ENCODE measurements around the gene HOTAIR. TPM values are rescaled to one million over a fixed set of nuclear protein-coding genes. Genes with fewer than 3 reads are reported as not detected.

Gene HOTAIR
- total RNA-seq, 4 donors from 2014 or later = 0.31 TPM; not detected in 3

DNA sequence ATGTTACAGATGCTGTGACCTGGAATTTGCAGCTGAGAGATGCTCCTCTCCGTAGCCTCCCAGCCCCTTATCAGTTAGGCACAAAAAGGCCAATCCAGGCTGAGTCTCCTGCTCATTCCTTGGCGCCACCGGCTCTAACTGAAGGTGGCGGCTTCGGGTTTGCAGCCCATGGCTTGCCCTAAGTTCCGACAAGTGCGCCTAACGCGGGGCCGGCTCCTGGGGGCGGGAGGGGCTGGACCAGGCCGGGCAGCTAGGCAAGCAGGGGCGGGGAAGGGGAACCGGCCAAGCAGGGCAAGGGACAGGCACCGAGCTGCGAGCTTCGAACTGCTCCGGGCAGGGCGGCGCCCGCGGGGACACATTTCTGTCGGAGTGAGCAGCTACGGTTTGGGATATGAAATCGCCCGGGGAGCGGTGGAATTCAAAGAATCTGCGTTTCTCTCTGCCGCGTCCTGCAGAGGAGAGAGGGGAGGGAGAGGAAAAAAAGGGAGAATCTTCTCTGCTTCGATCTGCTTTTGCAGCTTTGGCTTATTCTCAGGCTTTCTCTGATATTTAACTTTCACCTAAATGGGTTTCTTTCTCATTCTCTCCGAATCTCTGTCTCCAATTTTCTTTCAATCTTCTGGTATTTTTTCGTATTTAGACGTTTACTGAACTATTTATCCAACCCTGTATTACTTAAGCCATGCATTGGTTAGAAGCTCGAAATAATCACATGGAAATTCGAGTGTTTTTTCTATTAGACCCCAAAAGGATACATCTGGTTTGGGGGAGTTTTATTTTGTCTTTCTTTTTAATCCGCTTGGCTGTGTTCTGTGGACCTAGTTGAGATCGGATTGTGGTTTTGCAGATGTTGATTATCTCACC is 21.7 kb downstream of the HOTAIR start:
- TF ChIP-seq EP300 (IDR thresholded peaks at IDR 0.05) (no peak), POLR2AphosphoS5 (IDR thresholded peaks at IDR 0.05) (no peak), POLR2A (IDR thresholded peaks at IDR 0.05) (no peak)
- TF ChIP-seq, protein P1, sequence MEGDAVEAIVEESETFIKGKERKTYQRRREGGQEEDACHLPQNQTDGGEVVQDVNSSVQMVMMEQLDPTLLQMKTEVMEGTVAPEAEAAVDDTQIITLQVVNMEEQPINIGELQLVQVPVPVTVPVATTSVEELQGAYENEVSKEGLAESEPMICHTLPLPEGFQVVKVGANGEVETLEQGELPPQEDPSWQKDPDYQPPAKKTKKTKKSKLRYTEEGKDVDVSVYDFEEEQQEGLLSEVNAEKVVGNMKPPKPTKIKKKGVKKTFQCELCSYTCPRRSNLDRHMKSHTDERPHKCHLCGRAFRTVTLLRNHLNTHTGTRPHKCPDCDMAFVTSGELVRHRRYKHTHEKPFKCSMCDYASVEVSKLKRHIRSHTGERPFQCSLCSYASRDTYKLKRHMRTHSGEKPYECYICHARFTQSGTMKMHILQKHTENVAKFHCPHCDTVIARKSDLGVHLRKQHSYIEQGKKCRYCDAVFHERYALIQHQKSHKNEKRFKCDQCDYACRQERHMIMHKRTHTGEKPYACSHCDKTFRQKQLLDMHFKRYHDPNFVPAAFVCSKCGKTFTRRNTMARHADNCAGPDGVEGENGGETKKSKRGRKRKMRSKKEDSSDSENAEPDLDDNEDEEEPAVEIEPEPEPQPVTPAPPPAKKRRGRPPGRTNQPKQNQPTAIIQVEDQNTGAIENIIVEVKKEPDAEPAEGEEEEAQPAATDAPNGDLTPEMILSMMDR (IDR thresholded peaks at IDR 0.05) = no peak
- H3K36me3 ChIP-seq = no peaks in the 10 kb centered on the region
- H3K9me3 ChIP-seq = peaks cover 0 to 6% (median 0%) of the 10 kb centered on the region in 3 donors
- peaks cover 0 to 34% (median 10%) of the 10 kb centered on the region in 3 donors for H3K4me1 ChIP-seq
- H3K4me3 ChIP-seq = no peak overlapping the region
- H3K27ac ChIP-seq = no peak overlapping the region
- no peak for ATAC-seq
- H3K27me3 ChIP-seq = peaks cover 100% of the 10 kb centered on the region
- 10 to 11% methylated on average over 15 to 26 of the region's 38 CpGs for WGBS, 2 donors (ENCODE audit: low coverage in 1 of 2)

DNA sequence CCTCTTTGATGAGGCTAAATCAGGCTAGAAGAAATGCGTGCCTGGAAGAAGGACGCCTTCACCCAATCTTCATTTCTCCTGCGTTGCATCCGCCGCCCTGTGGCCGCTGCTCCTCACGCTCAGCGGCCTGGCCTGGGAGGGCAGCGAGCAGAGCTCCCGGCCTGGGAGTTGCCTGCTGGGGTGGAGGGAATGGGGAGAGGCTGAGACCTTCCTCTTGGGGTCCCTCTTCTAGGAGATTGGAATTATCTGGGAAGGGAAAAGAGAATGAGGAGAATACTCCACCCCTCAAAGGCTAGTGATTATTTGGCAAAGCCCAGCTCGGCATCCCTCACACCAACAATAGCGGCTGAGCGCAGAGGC is 22.4 kb downstream of the HOTAIR start:
- H3K27ac ChIP-seq = no peak overlapping the region
- 23 to 28% methylated on average over 4 of the region's 13 CpGs for WGBS, 2 donors (ENCODE audit: low coverage in 1 of 2)
- TF ChIP-seq POLR2A (IDR thresholded peaks at IDR 0.05) (no peak), POLR2AphosphoS5 (IDR thresholded peaks at IDR 0.05) (no peak), EP300 (IDR thresholded peaks at IDR 0.05) (no peak)
- TF ChIP-seq, protein P1 (IDR thresholded peaks at IDR 0.05) = no peak
- H3K36me3 ChIP-seq = no peaks in the 10 kb centered on the region
- peaks cover 100% of the 10 kb centered on the region for H3K27me3 ChIP-seq
- peaks cover 0 to 34% (median 10%) of the 10 kb centered on the region in 3 donors for H3K4me1 ChIP-seq
- peaks cover 0 to 6% (median 0%) of the 10 kb centered on the region in 3 donors for H3K9me3 ChIP-seq
- H3K4me3 ChIP-seq = no peak overlapping the region
- ATAC-seq = no peak

DNA sequence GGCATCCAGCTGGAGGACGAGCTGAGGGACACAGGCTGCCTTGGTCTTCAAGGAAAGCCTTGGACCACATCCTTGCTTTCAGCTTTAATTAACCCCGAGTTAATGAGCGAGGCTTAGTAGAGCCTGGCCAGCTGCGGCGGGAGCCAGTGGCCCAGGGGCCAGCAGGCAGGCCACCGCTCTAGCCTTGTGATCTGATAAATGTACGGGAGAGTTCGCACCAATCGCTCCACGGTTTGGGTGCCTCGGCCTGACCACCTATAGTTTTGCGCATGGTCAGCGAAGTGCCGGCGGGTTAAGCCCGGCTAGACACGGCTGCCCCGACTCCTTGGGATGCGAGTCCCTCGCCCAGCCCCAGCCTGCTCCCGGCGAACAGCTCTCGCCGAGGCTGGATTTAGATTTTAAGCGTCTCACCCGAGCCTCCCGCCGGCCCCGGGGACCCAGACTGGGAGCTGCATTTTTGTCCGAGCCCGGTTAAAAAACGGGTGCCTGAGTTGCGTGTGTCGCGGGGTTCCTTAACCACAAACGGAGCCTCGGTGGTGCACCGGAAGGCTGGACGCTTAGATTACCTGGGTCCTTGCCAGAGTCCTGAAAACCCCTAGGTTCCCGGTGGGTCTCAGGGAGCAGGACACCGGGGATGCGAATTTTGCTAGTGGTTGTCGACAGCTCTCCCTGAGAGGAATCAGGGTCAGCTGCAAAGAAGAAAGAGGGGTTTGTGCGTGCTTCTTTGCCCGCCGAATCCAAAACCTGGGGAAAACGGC is 23.0 kb downstream of the HOTAIR start:
- TF ChIP-seq POLR2AphosphoS5 (IDR thresholded peaks at IDR 0.05) (no peak), POLR2A (IDR thresholded peaks at IDR 0.05) (no peak), EP300 (IDR thresholded peaks at IDR 0.05) (no peak)
- TF ChIP-seq, protein P1 (IDR thresholded peaks at IDR 0.05) = no peak
- ATAC-seq = no peak

DNA sequence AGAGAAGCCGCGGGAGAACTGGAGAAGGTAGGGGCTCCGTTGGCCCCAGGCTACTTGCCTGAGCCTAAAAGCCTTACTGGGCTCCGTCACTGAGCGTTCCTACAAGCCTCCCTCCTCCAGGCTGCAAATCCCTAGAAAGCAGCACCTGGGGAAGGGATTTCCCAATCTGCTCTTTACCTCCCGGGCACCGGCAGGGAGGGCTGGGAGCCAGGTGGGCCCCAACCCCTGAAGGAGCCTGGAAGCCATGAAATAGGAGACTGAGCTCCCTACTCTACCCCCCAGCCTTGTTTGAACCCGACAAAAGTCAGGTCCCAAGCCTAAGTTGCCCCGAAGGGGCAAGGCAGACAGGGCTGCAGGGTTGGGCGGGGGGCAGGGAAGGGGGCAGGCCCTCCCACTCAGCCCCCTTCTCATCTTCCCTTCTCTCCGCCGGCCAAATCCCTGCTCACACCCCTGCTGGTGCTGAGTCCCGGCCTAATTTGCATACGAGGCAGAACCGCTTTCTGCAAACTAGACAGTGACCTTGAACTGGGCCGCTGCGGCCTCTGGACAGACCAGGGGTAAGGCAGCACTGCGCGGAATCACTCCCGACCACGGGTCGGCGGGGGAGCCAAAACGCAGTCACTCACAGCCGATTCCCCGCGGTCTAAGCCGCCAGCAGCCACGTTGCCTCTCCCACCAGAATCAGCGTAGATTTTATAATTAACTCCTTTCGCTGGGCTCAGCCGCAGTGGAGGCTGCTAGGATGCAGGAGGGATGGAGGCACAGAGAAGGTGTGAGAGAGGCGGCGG is 23.8 kb downstream of the HOTAIR start:
- H3K9me3 ChIP-seq = peaks cover 0 to 6% (median 0%) of the 10 kb centered on the region in 3 donors
- no peak overlapping the region for H3K27ac ChIP-seq
- TF ChIP-seq POLR2AphosphoS5 (IDR thresholded peaks at IDR 0.05) (no peak), POLR2A (IDR thresholded peaks at IDR 0.05) (no peak), EP300 (IDR thresholded peaks at IDR 0.05) (no peak)
- TF ChIP-seq, protein P1 (IDR thresholded peaks at IDR 0.05) = no peak
- H3K36me3 ChIP-seq = no peaks in the 10 kb centered on the region
- H3K4me1 ChIP-seq = peaks cover 0 to 34% (median 10%) of the 10 kb centered on the region in 3 donors
- H3K27me3 ChIP-seq = peaks cover 100% of the 10 kb centered on the region
- WGBS, 2 donors (ENCODE audit: low coverage in 1 of 2) = 0 to 4% methylated on average over 3 to 27 of the region's 34 CpGs
- H3K4me3 ChIP-seq = no peak overlapping the region
- no peak for ATAC-seq

More for the DNA sequence above, 23.0 kb downstream of the HOTAIR start:
- H3K9me3 ChIP-seq = peaks cover 0 to 6% (median 0%) of the 10 kb centered on the region in 3 donors
- peaks cover 100% of the 10 kb centered on the region for H3K27me3 ChIP-seq
- no peaks in the 10 kb centered on the region for H3K36me3 ChIP-seq
- H3K4me3 ChIP-seq = no peak overlapping the region
- no peak overlapping the region for H3K27ac ChIP-seq
- 4 to 13% methylated on average over 4 to 5 of the region's 47 CpGs for WGBS, 2 donors (ENCODE audit: low coverage in 1 of 2)
- H3K4me1 ChIP-seq = peaks cover 0 to 34% (median 10%) of the 10 kb centered on the region in 3 donors
